ENCODE data around the gene KRT26. TPM values are rescaled to one million over a fixed set of nuclear protein-coding genes. Genes with fewer than 3 reads are reported as not detected.

The KRT26 gene
- total RNA-seq, 1 experiment from 2014 or later, result not detected

DNA sequence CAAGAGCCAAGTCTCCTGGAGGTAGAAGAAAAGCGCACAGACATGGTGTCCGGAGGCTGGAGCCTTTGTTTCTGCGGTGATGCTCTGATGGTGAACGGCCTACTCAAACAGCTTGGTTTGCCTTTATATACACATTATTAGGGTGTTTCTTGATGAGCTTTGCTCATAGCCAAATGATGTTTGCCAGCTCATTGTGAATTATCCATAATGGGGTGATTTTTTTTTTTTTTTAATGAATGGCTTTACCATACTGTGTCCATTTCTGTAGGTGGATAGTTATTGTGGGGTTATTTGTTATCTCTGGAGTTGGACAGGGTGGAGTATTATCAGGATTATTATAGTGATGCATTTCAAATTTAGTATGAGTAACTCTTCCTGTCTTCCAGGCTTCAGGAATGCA lies 10.4 kb upstream of the KRT26 start, which contains the start of gene KRT27:
KRT27 (minus strand) TSS at position 101 of the 400 bp plus-strand sequence; CDS start at position 44, 57 bp downstream.
- Histone ChIP-seq H3K79me2 (ENCODE audit: insufficient read depth, low read length) (no peaks in the 10 kb centered on the region), H2BK120ac (ENCODE audit: low read depth, low read length, poor library complexity, severe bottlenecking) (no peak within 1 kb of the TSS), H3K9ac (ENCODE audit: extremely low read depth, insufficient read length, low read length) (no peak within 1 kb of the TSS), H3K4me1 (ENCODE audit: insufficient read depth, low read length) (no peaks in the 10 kb centered on the region), H3K79me1 (ENCODE audit: insufficient read depth, low read depth, low read length, poor library complexity, severe bottlenecking) (no peaks in the 10 kb centered on the region), H4K20me1 (ENCODE audit: control insufficient read depth, insufficient read depth, insufficient read length) (no peaks in the 10 kb centered on the region), H2AFZ (ENCODE audit: low read length) (no peak within 1 kb of the TSS), H3K23me2 (ENCODE audit: insufficient read length, low read depth, low read length, poor library complexity, severe bottlenecking) (no peaks in the 10 kb centered on the region), H3K4ac (ENCODE audit: low read depth, low read length) (no peak within 1 kb of the TSS), H2BK15ac (ENCODE audit: low read depth, low read length) (no peak within 1 kb of the TSS), H3T11ph (ENCODE audit: low read length) (no peak within 1 kb of the TSS), H3K9me3 (ENCODE audit: control insufficient read depth, low read depth, low read length) (no peaks in the 10 kb centered on the region), H3K56ac (ENCODE audit: insufficient read length, low read depth, low read length) (no peak within 1 kb of the TSS), H3K4me2 (ENCODE audit: insufficient read depth, insufficient read length, low read length) (no peak within 1 kb of the TSS), H2BK20ac (ENCODE audit: low read depth, low read length, poor library complexity, severe bottlenecking) (no peak within 1 kb of the TSS), H3K23ac (ENCODE audit: insufficient read length, low read depth, low read length) (no peak within 1 kb of the TSS), H2AK5ac (ENCODE audit: insufficient read length, low read length) (no peak within 1 kb of the TSS), H2BK12ac (ENCODE audit: insufficient read length, low read depth, low read length) (no peak within 1 kb of the TSS), H2BK5ac (ENCODE audit: insufficient read length, low read length) (no peak within 1 kb of the TSS), H3K27ac (ENCODE audit: insufficient read length, low read depth, low read length) (no peak within 1 kb of the TSS), H3K18ac (ENCODE audit: insufficient read length, low read depth, low read length) (no peak within 1 kb of the TSS), H3K27me3 (ENCODE audit: insufficient read depth, low read length) (no peaks in the 10 kb centered on the region), H4K91ac (ENCODE audit: insufficient read length, low read depth, low read length) (no peak within 1 kb of the TSS), H4K5ac (ENCODE audit: insufficient read length, low read depth, low read length) (no peak within 1 kb of the TSS), H3K14ac (ENCODE audit: insufficient read depth, low read length) (no peak within 1 kb of the TSS), H4K8ac (replicated peaks; ENCODE audit: insufficient read length, low read depth, low read length) (no peak within 1 kb of the TSS)
- no peaks in the 10 kb centered on the region for H3K4me1 Mint-ChIP-seq
- no peak for DNase-seq
- peak within 1 kb of the TSS in 1 of 3 experiments; percentile 7; a peak in 1 of 7 replicates for H3K27ac Mint-ChIP-seq
- H3K4me3 Mint-ChIP-seq, result no peak within 1 kb of the TSS
- no peaks in the 10 kb centered on the region for H3K9me3 Mint-ChIP-seq
- peaks cover 10% of the 10 kb centered on the region for H3K27me3 Mint-ChIP-seq (ENCODE audit: low read depth)
- WGBS (ENCODE audit: extremely low coverage, insufficient read length, low lambda C conversion rate), result no CpG with 5 or more reads among the region's 4 CpGs
- TF ChIP-seq CTCF (conservative IDR thresholded peaks at IDR 0.05), result no peak
- H3K36me3 Mint-ChIP-seq (ENCODE audit: insufficient read depth in 1 of 3, low read depth in 3 of 3), result no peaks in the 10 kb centered on the region
